ENCODE data around the gene NOL7. TPM values are rescaled to one million over a fixed set of nuclear protein-coding genes. Genes with fewer than 3 reads are reported as not detected.

NOL7 gene
- total and polyA plus RNA-seq, 2 experiments from 2014 or later = 97.2 to 251 TPM

DNA sequence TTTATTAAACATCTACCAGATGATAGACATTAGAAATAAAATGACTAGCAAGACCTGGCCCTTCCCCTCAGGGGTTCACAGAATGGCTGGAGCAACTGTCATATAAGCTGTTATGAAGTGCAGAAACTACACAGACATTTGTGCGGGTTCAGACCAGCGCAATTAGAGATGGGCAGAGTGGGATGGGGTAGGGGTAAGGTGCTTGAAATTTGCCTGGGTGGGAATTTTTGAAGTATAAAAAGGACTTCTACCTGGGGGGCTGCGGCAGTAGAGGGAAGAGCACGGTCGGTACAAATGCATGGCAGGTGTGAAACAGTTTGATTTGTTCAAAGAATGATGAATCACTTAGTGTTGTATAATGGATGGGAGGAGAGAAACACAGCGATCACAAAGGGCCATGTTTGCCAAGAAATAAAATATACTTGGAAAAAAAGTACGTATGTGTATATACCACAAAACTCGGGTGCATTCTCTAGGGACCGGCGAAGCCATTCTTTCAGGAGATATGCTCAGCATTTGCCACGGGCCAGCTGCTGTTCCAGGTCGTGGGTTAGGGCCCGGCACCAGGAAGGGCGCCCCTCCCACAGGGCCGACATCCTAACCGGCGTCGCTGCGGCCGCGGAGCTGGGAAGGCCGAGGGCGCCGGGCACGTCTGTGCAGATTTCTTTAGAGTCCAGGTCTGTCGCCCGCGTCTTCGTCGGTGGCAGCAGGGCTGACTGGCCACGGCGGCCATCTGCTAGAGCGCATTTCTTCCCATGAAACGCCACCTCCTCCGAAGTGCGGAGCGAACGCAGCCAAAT, 809 bp upstream of the NOL7 start:
- peak overlapping the region; percentile 81; the same call in 1 of the 2 replicates for H3K27ac ChIP-seq (ENCODE audit: low read depth)
- peaks cover 9% of the 10 kb centered on the region for H4K20me1 ChIP-seq (replicated peaks; ENCODE audit: insufficient read depth)
- H2AFZ ChIP-seq = peak overlapping the region; percentile 43; the same call in 1 of the 2 replicates
- H3K4me1 Mint-ChIP-seq = peaks cover 24% of the 10 kb centered on the region
- peaks cover 3% of the 10 kb centered on the region; the same call in 2 of the 3 replicates for H3K9me3 Mint-ChIP-seq
- H3K27me3 ChIP-seq (ENCODE audit: insufficient read depth) = no peaks in the 10 kb centered on the region
- ATAC-seq = peak; percentile 69
- H3K36me3 ChIP-seq (ENCODE audit: insufficient read depth) = peaks cover 17% of the 10 kb centered on the region; the same call in 1 of the 2 replicates
- H3K79me2 ChIP-seq (replicated peaks; ENCODE audit: insufficient read depth) = peaks cover 32% of the 10 kb centered on the region
- no peaks in the 10 kb centered on the region for H3K9me2 ChIP-seq (ENCODE audit: insufficient read depth)
- H3K27ac Mint-ChIP-seq = peak overlapping the region; percentile 95
- peak overlapping the region; percentile 99 for H3K4me3 ChIP-seq
- H3K27me3 Mint-ChIP-seq (ENCODE audit: insufficient read depth, low read depth, poor library complexity) = peaks cover 10% of the 10 kb centered on the region
- TF ChIP-seq POLR2AphosphoS5 (IDR thresholded peaks at IDR 0.05; ENCODE audit: low read depth) (no peak), EZH2 (IDR thresholded peaks at IDR 0.05; ENCODE audit: low read depth, unreplicated experiment) (no peak), STAT1 (IDR thresholded peaks at IDR 0.05; ENCODE audit: unreplicated experiment) (no peak), ZNF114 (CRISPR knock-in tag; IDR thresholded peaks at IDR 0.05) (no peak), JUNB (IDR thresholded peaks at IDR 0.05; ENCODE audit: unreplicated experiment) (no peak)
- TF ChIP-seq, protein P1, sequence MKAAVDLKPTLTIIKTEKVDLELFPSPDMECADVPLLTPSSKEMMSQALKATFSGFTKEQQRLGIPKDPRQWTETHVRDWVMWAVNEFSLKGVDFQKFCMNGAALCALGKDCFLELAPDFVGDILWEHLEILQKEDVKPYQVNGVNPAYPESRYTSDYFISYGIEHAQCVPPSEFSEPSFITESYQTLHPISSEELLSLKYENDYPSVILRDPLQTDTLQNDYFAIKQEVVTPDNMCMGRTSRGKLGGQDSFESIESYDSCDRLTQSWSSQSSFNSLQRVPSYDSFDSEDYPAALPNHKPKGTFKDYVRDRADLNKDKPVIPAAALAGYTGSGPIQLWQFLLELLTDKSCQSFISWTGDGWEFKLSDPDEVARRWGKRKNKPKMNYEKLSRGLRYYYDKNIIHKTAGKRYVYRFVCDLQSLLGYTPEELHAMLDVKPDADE (IDR thresholded peaks at IDR 0.05) = no peak
- TF ChIP-seq, protein P2, sequence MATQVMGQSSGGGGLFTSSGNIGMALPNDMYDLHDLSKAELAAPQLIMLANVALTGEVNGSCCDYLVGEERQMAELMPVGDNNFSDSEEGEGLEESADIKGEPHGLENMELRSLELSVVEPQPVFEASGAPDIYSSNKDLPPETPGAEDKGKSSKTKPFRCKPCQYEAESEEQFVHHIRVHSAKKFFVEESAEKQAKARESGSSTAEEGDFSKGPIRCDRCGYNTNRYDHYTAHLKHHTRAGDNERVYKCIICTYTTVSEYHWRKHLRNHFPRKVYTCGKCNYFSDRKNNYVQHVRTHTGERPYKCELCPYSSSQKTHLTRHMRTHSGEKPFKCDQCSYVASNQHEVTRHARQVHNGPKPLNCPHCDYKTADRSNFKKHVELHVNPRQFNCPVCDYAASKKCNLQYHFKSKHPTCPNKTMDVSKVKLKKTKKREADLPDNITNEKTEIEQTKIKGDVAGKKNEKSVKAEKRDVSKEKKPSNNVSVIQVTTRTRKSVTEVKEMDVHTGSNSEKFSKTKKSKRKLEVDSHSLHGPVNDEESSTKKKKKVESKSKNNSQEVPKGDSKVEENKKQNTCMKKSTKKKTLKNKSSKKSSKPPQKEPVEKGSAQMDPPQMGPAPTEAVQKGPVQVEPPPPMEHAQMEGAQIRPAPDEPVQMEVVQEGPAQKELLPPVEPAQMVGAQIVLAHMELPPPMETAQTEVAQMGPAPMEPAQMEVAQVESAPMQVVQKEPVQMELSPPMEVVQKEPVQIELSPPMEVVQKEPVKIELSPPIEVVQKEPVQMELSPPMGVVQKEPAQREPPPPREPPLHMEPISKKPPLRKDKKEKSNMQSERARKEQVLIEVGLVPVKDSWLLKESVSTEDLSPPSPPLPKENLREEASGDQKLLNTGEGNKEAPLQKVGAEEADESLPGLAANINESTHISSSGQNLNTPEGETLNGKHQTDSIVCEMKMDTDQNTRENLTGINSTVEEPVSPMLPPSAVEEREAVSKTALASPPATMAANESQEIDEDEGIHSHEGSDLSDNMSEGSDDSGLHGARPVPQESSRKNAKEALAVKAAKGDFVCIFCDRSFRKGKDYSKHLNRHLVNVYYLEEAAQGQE (IDR thresholded peaks at IDR 0.05; ENCODE audit: unreplicated experiment) = no peak
- H3K4me3 Mint-ChIP-seq = peak overlapping the region; percentile 100
- peaks cover 14% of the 10 kb centered on the region for H3K4me1 ChIP-seq (ENCODE audit: insufficient read depth)
- peak; percentile 62 for DNase-seq (ENCODE audit: low spot score)
- peaks cover 42% of the 10 kb centered on the region for H3K36me3 Mint-ChIP-seq (ENCODE audit: low read depth)
- no peaks in the 10 kb centered on the region; the same call in none of the 2 replicates for H3F3A ChIP-seq (replicated peaks; ENCODE audit: low read depth)
- peak overlapping the region; percentile 95 for H3K4me2 ChIP-seq

DNA sequence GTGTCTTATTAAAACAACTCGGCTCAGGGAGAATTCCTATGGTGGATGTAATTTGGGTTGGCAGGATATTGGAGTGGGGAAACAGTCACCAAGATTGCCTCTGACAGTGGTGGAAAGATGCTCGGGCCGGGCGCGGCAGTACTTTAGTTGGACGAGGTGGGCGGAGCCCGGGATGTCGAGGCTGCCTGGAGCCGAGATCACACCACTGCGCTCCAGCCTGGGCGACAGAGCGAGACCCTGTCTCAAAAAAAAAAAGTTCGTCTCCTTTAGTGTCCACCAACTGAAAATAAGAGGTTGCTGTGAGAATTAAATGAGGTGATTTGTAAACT, 621 bp downstream of the NOL7 start:
- Histone ChIP-seq H3K4me2 (peak overlapping the region; percentile 95), H3K27ac (ENCODE audit: low read depth) (peak overlapping the region; percentile 56; the same call in 1 of the 2 replicates), H3K36me3 (ENCODE audit: insufficient read depth) (peaks cover 30% of the 10 kb centered on the region), H3K27me3 (ENCODE audit: insufficient read depth) (no peaks in the 10 kb centered on the region), H3K4me3 (peak overlapping the region; percentile 99), H4K20me1 (replicated peaks; ENCODE audit: insufficient read depth) (peaks cover 9% of the 10 kb centered on the region), H2AFZ (peak overlapping the region; percentile 80), H3F3A (replicated peaks; ENCODE audit: low read depth) (no peaks in the 10 kb centered on the region; the same call in none of the 2 replicates), H3K9me2 (ENCODE audit: insufficient read depth) (no peaks in the 10 kb centered on the region), H3K79me2 (replicated peaks; ENCODE audit: insufficient read depth) (peaks cover 32% of the 10 kb centered on the region), H3K4me1 (ENCODE audit: insufficient read depth) (peaks cover 14% of the 10 kb centered on the region)
- DNase-seq (ENCODE audit: low spot score) (peak; percentile 56), ATAC-seq (peak; percentile 57)
- Mint-ChIP-seq H3K4me1 (peaks cover 24% of the 10 kb centered on the region), H3K36me3 (ENCODE audit: low read depth) (peaks cover 56% of the 10 kb centered on the region), H3K27ac (peak overlapping the region; percentile 95), H3K27me3 (ENCODE audit: insufficient read depth, low read depth, poor library complexity) (peaks cover 10% of the 10 kb centered on the region), H3K4me3 (peak overlapping the region; percentile 100), H3K9me3 (peaks cover 3% of the 10 kb centered on the region; the same call in 2 of the 3 replicates)
- TF ChIP-seq CREB1 (CRISPR knock-in tag; IDR thresholded peaks at IDR 0.05; ENCODE audit: low read depth) (no peak), ZNF114 (CRISPR knock-in tag; IDR thresholded peaks at IDR 0.05) (no peak), EZH2phosphoT487 (IDR thresholded peaks at IDR 0.05; ENCODE audit: unreplicated experiment) (no peak), POLR2AphosphoS5 (IDR thresholded peaks at IDR 0.05; ENCODE audit: low read depth) (no peak), NANOG (IDR thresholded peaks at IDR 0.05; ENCODE audit: borderline replicate concordance) (no peak), EZH2 (IDR thresholded peaks at IDR 0.05; ENCODE audit: low read depth, unreplicated experiment) (no peak)
- TF ChIP-seq, protein P2 (IDR thresholded peaks at IDR 0.05; ENCODE audit: unreplicated experiment) = no peak
- TF ChIP-seq, protein P3, sequence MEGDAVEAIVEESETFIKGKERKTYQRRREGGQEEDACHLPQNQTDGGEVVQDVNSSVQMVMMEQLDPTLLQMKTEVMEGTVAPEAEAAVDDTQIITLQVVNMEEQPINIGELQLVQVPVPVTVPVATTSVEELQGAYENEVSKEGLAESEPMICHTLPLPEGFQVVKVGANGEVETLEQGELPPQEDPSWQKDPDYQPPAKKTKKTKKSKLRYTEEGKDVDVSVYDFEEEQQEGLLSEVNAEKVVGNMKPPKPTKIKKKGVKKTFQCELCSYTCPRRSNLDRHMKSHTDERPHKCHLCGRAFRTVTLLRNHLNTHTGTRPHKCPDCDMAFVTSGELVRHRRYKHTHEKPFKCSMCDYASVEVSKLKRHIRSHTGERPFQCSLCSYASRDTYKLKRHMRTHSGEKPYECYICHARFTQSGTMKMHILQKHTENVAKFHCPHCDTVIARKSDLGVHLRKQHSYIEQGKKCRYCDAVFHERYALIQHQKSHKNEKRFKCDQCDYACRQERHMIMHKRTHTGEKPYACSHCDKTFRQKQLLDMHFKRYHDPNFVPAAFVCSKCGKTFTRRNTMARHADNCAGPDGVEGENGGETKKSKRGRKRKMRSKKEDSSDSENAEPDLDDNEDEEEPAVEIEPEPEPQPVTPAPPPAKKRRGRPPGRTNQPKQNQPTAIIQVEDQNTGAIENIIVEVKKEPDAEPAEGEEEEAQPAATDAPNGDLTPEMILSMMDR (conservative IDR thresholded peaks at IDR 0.05; ENCODE audit: low read depth in 2 of 2) = no peak
